ENCODE data around the gene KLHL29.

- TF ChIP-seq POLR2A (IDR thresholded peaks at IDR 0.05; ENCODE audit: extremely low read depth, insufficient read length): no peak
- TF ChIP-seq, protein P1, sequence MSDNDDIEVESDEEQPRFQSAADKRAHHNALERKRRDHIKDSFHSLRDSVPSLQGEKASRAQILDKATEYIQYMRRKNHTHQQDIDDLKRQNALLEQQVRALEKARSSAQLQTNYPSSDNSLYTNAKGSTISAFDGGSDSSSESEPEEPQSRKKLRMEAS (IDR thresholded peaks at IDR 0.05; ENCODE audit: low read depth, low read length): no peak
- TF ChIP-seq, protein P2, sequence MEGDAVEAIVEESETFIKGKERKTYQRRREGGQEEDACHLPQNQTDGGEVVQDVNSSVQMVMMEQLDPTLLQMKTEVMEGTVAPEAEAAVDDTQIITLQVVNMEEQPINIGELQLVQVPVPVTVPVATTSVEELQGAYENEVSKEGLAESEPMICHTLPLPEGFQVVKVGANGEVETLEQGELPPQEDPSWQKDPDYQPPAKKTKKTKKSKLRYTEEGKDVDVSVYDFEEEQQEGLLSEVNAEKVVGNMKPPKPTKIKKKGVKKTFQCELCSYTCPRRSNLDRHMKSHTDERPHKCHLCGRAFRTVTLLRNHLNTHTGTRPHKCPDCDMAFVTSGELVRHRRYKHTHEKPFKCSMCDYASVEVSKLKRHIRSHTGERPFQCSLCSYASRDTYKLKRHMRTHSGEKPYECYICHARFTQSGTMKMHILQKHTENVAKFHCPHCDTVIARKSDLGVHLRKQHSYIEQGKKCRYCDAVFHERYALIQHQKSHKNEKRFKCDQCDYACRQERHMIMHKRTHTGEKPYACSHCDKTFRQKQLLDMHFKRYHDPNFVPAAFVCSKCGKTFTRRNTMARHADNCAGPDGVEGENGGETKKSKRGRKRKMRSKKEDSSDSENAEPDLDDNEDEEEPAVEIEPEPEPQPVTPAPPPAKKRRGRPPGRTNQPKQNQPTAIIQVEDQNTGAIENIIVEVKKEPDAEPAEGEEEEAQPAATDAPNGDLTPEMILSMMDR (IDR thresholded peaks at IDR 0.05; ENCODE audit: low read depth, low read length): no peak
- TF ChIP-seq MYC (IDR thresholded peaks at IDR 0.05; ENCODE audit: low read depth, low read length): no peak
Observed at GRCh38 chr2:23335550-23335949, 49.4 kb upstream of the KLHL29 start.

Data from NB4 (cell line).